Trophoblast cell (in vitro differentiated cells and primary cell): ENCODE results near the gene ARHGAP26.
A peak's percentile ranks its signal among the peaks of the same experiment; 100 is the strongest.

Experiments used
- DNase-seq, 2 donors: peaks; one replicate each; pipeline ENCODE4 v3.0.0-alpha.2; 2016
- H2AFZ ChIP-seq: 2 replicates; pipeline ENCODE4 v1.6.1; 2013; ENCODE audit warnings: low read length, moderate library complexity, mild to moderate bottlenecking; ENCODE audit not compliant: insufficient read depth, poor library complexity
- H2AK5ac ChIP-seq: 2 replicates; pipeline ENCODE4 v1.6.1; 2013; ENCODE audit warnings: mild to moderate bottlenecking, low read length
- H2BK120ac ChIP-seq: 2 replicates; pipeline ENCODE4 v1.6.1; 2013; ENCODE audit warnings: low read length, mild to moderate bottlenecking, moderate library complexity; ENCODE audit not compliant: insufficient read depth, poor library complexity
- H2BK12ac ChIP-seq: 2 replicates; pipeline ENCODE4 v1.6.1; 2013; ENCODE audit warnings: mild to moderate bottlenecking, low read length, moderate library complexity
- H2BK5ac ChIP-seq: 2 replicates; pipeline ENCODE4 v1.6.1; 2013; ENCODE audit warnings: low read length, low read depth, moderate library complexity, mild to moderate bottlenecking; ENCODE audit not compliant: poor library complexity
- H3K14ac ChIP-seq: 2 replicates; pipeline ENCODE4 v1.6.1; 2013; ENCODE audit warnings: mild to moderate bottlenecking, low read length
- H3K18ac ChIP-seq: 2 replicates; pipeline ENCODE4 v1.6.1; 2013; ENCODE audit warnings: mild to moderate bottlenecking, low read length
- H3K23ac ChIP-seq: 2 replicates; pipeline ENCODE4 v1.6.1; 2013; ENCODE audit warnings: low read length
- H3K27ac ChIP-seq: 2 replicates; pipeline ENCODE4 v1.5.1; 2013; ENCODE audit warnings: low read depth, mild to moderate bottlenecking, inconsistent platforms, low read length, moderate library complexity
- H3K27me3 ChIP-seq: 2 replicates; pipeline ENCODE4 v1.6.1; 2013; ENCODE audit warnings: inconsistent platforms, mild to moderate bottlenecking, low read length, moderate library complexity; ENCODE audit not compliant: insufficient read depth
- H3K36me3 ChIP-seq, 2 experiments: 1 replicate in 1 of 2; 2 replicates in 1 of 2; pipeline ENCODE4 v1.6.1; 2013; ENCODE audit warnings: low read length in 2 of 2, mild to moderate bottlenecking in 2 of 2, moderate library complexity in 1 of 2; ENCODE audit not compliant: insufficient read depth in 2 of 2, control insufficient read depth in 1 of 2
- H3K4ac ChIP-seq: 2 replicates; pipeline ENCODE4 v1.6.1; 2013; ENCODE audit warnings: low read depth, mild to moderate bottlenecking, low read length, moderate library complexity
- H3K4me1 ChIP-seq, 2 experiments: 1 replicate in 1 of 2; 2 replicates in 1 of 2; pipeline ENCODE4 v1.6.1; 2013; ENCODE audit warnings: low read length in 2 of 2, mild to moderate bottlenecking in 2 of 2, moderate library complexity in 1 of 2; ENCODE audit not compliant: insufficient read depth in 2 of 2, control insufficient read depth in 1 of 2
- H3K4me2 ChIP-seq: 2 replicates; pipeline ENCODE4 v1.6.1; 2013; ENCODE audit warnings: inconsistent platforms, mild to moderate bottlenecking, low read length, moderate library complexity
- H3K4me3 ChIP-seq: 2 replicates; pipeline ENCODE4 v1.5.1; 2013; ENCODE audit warnings: mild to moderate bottlenecking, low read depth, low read length, inconsistent platforms
- H3K79me1 ChIP-seq: one replicate; pipeline ENCODE4 v1.6.1; 2013; ENCODE audit warnings: low read length
- H3K79me2 ChIP-seq: 2 replicates; pipeline ENCODE4 v1.6.1; 2013; ENCODE audit warnings: low read length, mild to moderate bottlenecking; ENCODE audit not compliant: control insufficient read depth, insufficient read depth, poor library complexity
- H3K9ac ChIP-seq: 2 replicates; pipeline ENCODE4 v1.6.1; 2013; ENCODE audit warnings: mild to moderate bottlenecking, low read length
- H3K9me3 ChIP-seq: 2 replicates; pipeline ENCODE4 v1.6.1; 2013; ENCODE audit warnings: low read depth, mild to moderate bottlenecking, control low read depth, inconsistent platforms, low read length; ENCODE audit not compliant: insufficient read depth
- H4K12ac ChIP-seq: 2 replicates; pipeline ENCODE4 v1.6.1; 2013; ENCODE audit warnings: low read depth, mild to moderate bottlenecking, low read length, moderate library complexity
- H4K8ac ChIP-seq: 2 replicates; pipeline ENCODE4 v1.6.1; 2013; ENCODE audit warnings: low read depth, mild to moderate bottlenecking, low read length, moderate library complexity
- H4K91ac ChIP-seq: one replicate; pipeline ENCODE4 v1.6.1; 2013; ENCODE audit warnings: low read depth, mild to moderate bottlenecking, low read length, moderate library complexity
- WGBS: extraction: QIAGEN DNeasy Blood & Tissue Kit; methylation state at CpG from one replicate; pipeline ENCODE4 v1.1.7; 2013; ENCODE audit warnings: missing lambda C conversion rate; ENCODE audit not compliant: insufficient read length, insufficient coverage; ENCODE audit errors: extremely low coverage; 5-methylcytosine and 5-hydroxymethylcytosine counted together

The ARHGAP26 gene

GRCh38 chr5:142743592-142744441, 26.4 kb upstream of the ARHGAP26 start:
- Histone ChIP-seq H3K27ac (no peak overlapping the region), H3K36me3 (no peaks in the 10 kb centered on the region), H2BK12ac (no peak overlapping the region), H3K4ac (no peak overlapping the region), H3K14ac (no peak overlapping the region), H3K9ac (no peak overlapping the region), H2BK5ac (no peak overlapping the region), H4K12ac (no peak overlapping the region), H2AK5ac (no peak overlapping the region), H3K18ac (no peak overlapping the region), H4K8ac (no peak overlapping the region), H3K27me3 (no peaks in the 10 kb centered on the region), H3K79me1 (no peaks in the 10 kb centered on the region), H2BK120ac (no peak overlapping the region), H3K23ac (no peak overlapping the region), H3K9me3 (no peaks in the 10 kb centered on the region), H2AFZ (no peak overlapping the region), H3K4me2 (no peak overlapping the region), H3K79me2 (no peaks in the 10 kb centered on the region), H3K4me1 (peaks cover 0 to 2% of the 10 kb centered on the region in 2 experiments), H3K4me3 (no peak overlapping the region), H4K91ac (no peak overlapping the region)
- no CpG with 5 or more reads among the region's 7 CpGs for WGBS
- peak in 1 of 2 donors; percentile 18 for DNase-seq

- H3K27ac ChIP-seq = no peak overlapping the region
- H3K23ac ChIP-seq = no peak overlapping the region
- no CpG with 5 or more reads among the region's 4 CpGs for WGBS
- no peak overlapping the region for H3K18ac ChIP-seq
- H3K4me2 ChIP-seq = no peak overlapping the region
- H2BK5ac ChIP-seq = no peak overlapping the region
- no peak overlapping the region for H2BK120ac ChIP-seq
- H2AK5ac ChIP-seq = no peak overlapping the region
- H3K9ac ChIP-seq = no peak overlapping the region
- no peak overlapping the region for H3K14ac ChIP-seq
- H3K27me3 ChIP-seq = no peaks in the 10 kb centered on the region
- H2BK12ac ChIP-seq = no peak overlapping the region
- peaks cover 0 to 2% of the 10 kb centered on the region in 2 experiments for H3K4me1 ChIP-seq
- H4K8ac ChIP-seq = no peak overlapping the region
- no peaks in the 10 kb centered on the region for H3K9me3 ChIP-seq
- H4K91ac ChIP-seq = no peak overlapping the region
- H4K12ac ChIP-seq = no peak overlapping the region
- H3K4ac ChIP-seq = no peak overlapping the region
- H3K79me1 ChIP-seq = no peaks in the 10 kb centered on the region
- no peak overlapping the region for H3K4me3 ChIP-seq
- H3K36me3 ChIP-seq = no peaks in the 10 kb centered on the region
- no peak overlapping the region for H2AFZ ChIP-seq
- H3K79me2 ChIP-seq = no peaks in the 10 kb centered on the region
- DNase-seq = no peak
Observed at GRCh38 chr5:142745268-142745667, 24.9 kb upstream of the ARHGAP26 start.

GRCh38 chr5:142746532-142747433, 23.4 kb upstream of the ARHGAP26 start:
- no peaks in the 10 kb centered on the region for H3K27me3 ChIP-seq
- H3K36me3 ChIP-seq = no peaks in the 10 kb centered on the region
- H3K4me2 ChIP-seq = no peak overlapping the region
- H3K14ac ChIP-seq = no peak overlapping the region
- H3K18ac ChIP-seq = no peak overlapping the region
- H4K91ac ChIP-seq = no peak overlapping the region
- no peak overlapping the region for H4K8ac ChIP-seq
- no peak overlapping the region for H3K4ac ChIP-seq
- H3K4me3 ChIP-seq = no peak overlapping the region
- no peak for DNase-seq
- no CpG with 5 or more reads among the region's 4 CpGs for WGBS
- no peak overlapping the region for H2AK5ac ChIP-seq
- H2AFZ ChIP-seq = no peak overlapping the region
- H3K9me3 ChIP-seq = no peaks in the 10 kb centered on the region
- H3K27ac ChIP-seq = no peak overlapping the region
- H4K12ac ChIP-seq = no peak overlapping the region
- H2BK12ac ChIP-seq = no peak overlapping the region
- no peaks in the 10 kb centered on the region for H3K4me1 ChIP-seq
- no peak overlapping the region for H2BK5ac ChIP-seq
- H3K23ac ChIP-seq = no peak overlapping the region
- no peak overlapping the region for H2BK120ac ChIP-seq
- no peaks in the 10 kb centered on the region for H3K79me2 ChIP-seq
- H3K79me1 ChIP-seq = no peaks in the 10 kb centered on the region
- H3K9ac ChIP-seq = no peak overlapping the region

GRCh38 chr5:142748132-142748531, 22.0 kb upstream of the ARHGAP26 start:
- Histone ChIP-seq H3K9ac (no peak overlapping the region), H4K12ac (no peak overlapping the region), H4K91ac (no peak overlapping the region), H4K8ac (no peak overlapping the region), H3K27me3 (no peaks in the 10 kb centered on the region), H3K36me3 (no peaks in the 10 kb centered on the region), H3K79me2 (no peaks in the 10 kb centered on the region), H2AFZ (no peak overlapping the region), H3K18ac (no peak overlapping the region), H3K79me1 (no peaks in the 10 kb centered on the region), H3K4me3 (no peak overlapping the region), H3K4ac (no peak overlapping the region), H3K9me3 (no peaks in the 10 kb centered on the region), H2BK12ac (no peak overlapping the region), H3K14ac (no peak overlapping the region), H2BK5ac (no peak overlapping the region), H2AK5ac (no peak overlapping the region), H2BK120ac (no peak overlapping the region), H3K27ac (no peak overlapping the region), H3K4me2 (no peak overlapping the region), H3K23ac (no peak overlapping the region), H3K4me1 (peaks cover 0 to under 1% of the 10 kb centered on the region in 2 experiments)
- no CpG with 5 or more reads among the region's 1 CpG for WGBS
- no peak for DNase-seq
